Mesenchymal stem cell (in vitro differentiated cells and primary cell): ENCODE measurements around the gene FUS.

Experiments
- DNase-seq: peaks from one replicate; pipeline ENCODE4 v3.0.0-alpha.2; 2013
- H2AFZ ChIP-seq: one replicate; pipeline ENCODE4 v1.6.1; 2013; ENCODE audit warnings: low read depth, mild to moderate bottlenecking, control low read depth, inconsistent platforms, low read length, moderate library complexity
- H2AK5ac ChIP-seq: 2 replicates; pipeline ENCODE4 v1.6.1; 2013; ENCODE audit warnings: low read length, moderate library complexity, mild to moderate bottlenecking, inconsistent platforms; ENCODE audit not compliant: severe bottlenecking
- H2BK120ac ChIP-seq: one replicate; pipeline ENCODE4 v1.6.1; 2013; ENCODE audit warnings: low read depth, mild to moderate bottlenecking, inconsistent platforms, low read length, moderate library complexity
- H2BK12ac ChIP-seq, 2 experiments: one replicate each; pipeline ENCODE4 v1.6.1; 2013; ENCODE audit warnings: inconsistent platforms in 2 of 2, low read length in 2 of 2, mild to moderate bottlenecking in 2 of 2, moderate library complexity in 2 of 2, control low read depth in 1 of 2
- H2BK15ac ChIP-seq: one replicate; pipeline ENCODE4 v1.6.1; 2013; ENCODE audit warnings: mild to moderate bottlenecking, low read depth, inconsistent platforms; ENCODE audit not compliant: poor library complexity, severe bottlenecking
- H2BK5ac ChIP-seq: 2 replicates; pipeline ENCODE4 v1.6.1; 2013; ENCODE audit warnings: low read depth, mild to moderate bottlenecking, low read length, control low read depth, inconsistent platforms; ENCODE audit not compliant: poor library complexity, severe bottlenecking
- H3K14ac ChIP-seq, 2 experiments: one replicate each; pipeline ENCODE4 v1.6.1; 2013; ENCODE audit warnings: inconsistent platforms in 2 of 2, low read length in 2 of 2, control low read depth in 1 of 2, mild to moderate bottlenecking in 1 of 2, moderate library complexity in 1 of 2
- H3K18ac ChIP-seq, 2 experiments: one replicate each; pipeline ENCODE4 v1.6.1; 2013; ENCODE audit warnings: inconsistent platforms in 2 of 2, low read length in 2 of 2, control low read depth in 1 of 2, low read depth in 1 of 2, mild to moderate bottlenecking in 1 of 2
- H3K23ac ChIP-seq, 2 experiments: one replicate each; pipeline ENCODE4 v1.6.1; 2013; ENCODE audit warnings: inconsistent platforms in 2 of 2, low read length in 2 of 2, mild to moderate bottlenecking in 2 of 2, moderate library complexity in 2 of 2, control low read depth in 1 of 2
- H3K27ac ChIP-seq: 2 replicates; pipeline ENCODE4 v1.5.1; 2013; ENCODE audit warnings: mild to moderate bottlenecking, moderate library complexity, low read length, control low read depth, inconsistent platforms; ENCODE audit not compliant: poor library complexity, severe bottlenecking
- H3K27me3 ChIP-seq, 2 experiments: 2 replicates each; pipeline versions ENCODE4 v1.6.1 to v1.7.0; 2013; ENCODE audit warnings: low read length in 2 of 2, mild to moderate bottlenecking in 2 of 2, moderate library complexity in 2 of 2, control low read depth in 1 of 2, inconsistent platforms in 1 of 2; ENCODE audit not compliant: control insufficient read depth in 1 of 2, insufficient read depth in 1 of 2
- H3K36me3 ChIP-seq, 2 experiments: 2 replicates each; pipeline versions ENCODE4 v1.6.1 to v1.7.0; 2013; ENCODE audit warnings: low read length in 2 of 2, control low read depth in 1 of 2, inconsistent platforms in 1 of 2, low read depth in 1 of 2, mild to moderate bottlenecking in 1 of 2; ENCODE audit not compliant: insufficient read depth in 2 of 2, control insufficient read depth in 1 of 2
- H3K4ac ChIP-seq, 2 experiments: one replicate each; pipeline ENCODE4 v1.6.1; 2013; ENCODE audit warnings: inconsistent platforms in 2 of 2, low read length in 2 of 2, mild to moderate bottlenecking in 2 of 2, moderate library complexity in 2 of 2, control low read depth in 1 of 2, low read depth in 1 of 2
- H3K4me1 ChIP-seq: 2 replicates; pipeline ENCODE4 v1.6.1; 2013; ENCODE audit warnings: low read depth, low read length, control low read depth; ENCODE audit not compliant: control insufficient read depth, insufficient read depth
- H3K4me2 ChIP-seq: 2 replicates; pipeline ENCODE4 v1.6.1; 2013; ENCODE audit warnings: low read length, mild to moderate bottlenecking, inconsistent platforms; ENCODE audit not compliant: poor library complexity, severe bottlenecking
- H3K4me3 ChIP-seq, 2 experiments: 2 replicates each; pipeline versions ENCODE4 v1.5.1 to v1.7.0; 2013; ENCODE audit warnings: low read length in 2 of 2, mild to moderate bottlenecking in 2 of 2, control low read depth in 1 of 2, low read depth in 1 of 2; ENCODE audit not compliant: insufficient read depth in 1 of 2
- H3K79me1 ChIP-seq: replicated peaks from 2 replicates; pipeline ENCODE4 v1.6.1; 2013; ENCODE audit warnings: mild to moderate bottlenecking, control low read depth, low read length, inconsistent platforms; ENCODE audit not compliant: poor library complexity, severe bottlenecking
- H3K9ac ChIP-seq: 2 replicates; pipeline ENCODE4 v1.7.0; 2013; ENCODE audit warnings: mild to moderate bottlenecking, low read length, moderate library complexity
- H3K9me3 ChIP-seq: 2 replicates; pipeline ENCODE4 v1.7.0; 2013; ENCODE audit warnings: mild to moderate bottlenecking, low read length; ENCODE audit not compliant: control insufficient read depth
- H4K8ac ChIP-seq: one replicate; pipeline ENCODE4 v1.6.1; 2013; ENCODE audit warnings: inconsistent platforms, mild to moderate bottlenecking, low read length, moderate library complexity
- H4K91ac ChIP-seq: one replicate; pipeline ENCODE4 v1.6.1; 2013; ENCODE audit warnings: mild to moderate bottlenecking, low read length, inconsistent platforms
- WGBS: methylation state at CpG from one replicate; pipeline ENCODE4 v1.1.7; 2013; ENCODE audit warnings: mixed read lengths; 5-methylcytosine and 5-hydroxymethylcytosine counted together

The FUS gene

GRCh38 chr16:31141489-31142108, 38.3 kb upstream of the FUS start:
- Histone ChIP-seq H3K18ac (peak overlapping the region; percentile 59 to 80), H4K91ac (peak overlapping the region; percentile 87), H3K27me3 (peaks cover 10 to 13% of the 10 kb centered on the region in 2 experiments), H2BK120ac (peak overlapping the region; percentile 9), H3K9ac (peak overlapping the region; percentile 83), H3K4me2 (peak overlapping the region; percentile 41), H3K4ac (peak overlapping the region; percentile 3 to 60), H3K4me3 (peak overlapping the region in 1 of 2 experiments; percentile 75), H3K27ac (peak overlapping the region; percentile 66), H2AK5ac (peak overlapping the region; percentile 8), H2BK15ac (peak overlapping the region; percentile 88), H2BK5ac (no peak overlapping the region), H2BK12ac (peak overlapping the region; percentile 44 to 75), H2AFZ (peak overlapping the region; percentile 54), H3K36me3 (no peaks in the 10 kb centered on the region), H3K4me1 (peaks cover 29% of the 10 kb centered on the region), H3K14ac (peak overlapping the region in 1 of 2 experiments; percentile 2), H3K79me1 (no peaks in the 10 kb centered on the region), H3K23ac (no peak overlapping the region), H3K9me3 (no peaks in the 10 kb centered on the region), H4K8ac (peak overlapping the region; percentile 87)
- DNase-seq: peak; percentile 89
- 49% methylated on average over 10 of the region's 10 CpGs for WGBS

- 4% methylated on average over 73 of the region's 89 CpGs for WGBS
- H2AK5ac ChIP-seq: no peak overlapping the region
- H3K14ac ChIP-seq: peak overlapping the region in 1 of 2 experiments; percentile 83
- peak overlapping the region; percentile 45 for H4K91ac ChIP-seq
- peak overlapping the region; percentile 59 to 75 for H3K4me3 ChIP-seq
- H2BK5ac ChIP-seq: no peak overlapping the region
- no peaks in the 10 kb centered on the region for H3K79me1 ChIP-seq
- H2BK12ac ChIP-seq: peak overlapping the region in 1 of 2 experiments; percentile 12
- peak overlapping the region; percentile 64 to 87 for H3K4ac ChIP-seq
- H3K9me3 ChIP-seq: no peaks in the 10 kb centered on the region
- H3K4me2 ChIP-seq: peak overlapping the region; percentile 92
- peak overlapping the region; percentile 83 for H3K9ac ChIP-seq
- peaks cover 18 to 21% of the 10 kb centered on the region in 2 experiments for H3K27me3 ChIP-seq
- peaks cover 29% of the 10 kb centered on the region for H3K4me1 ChIP-seq
- peak overlapping the region; percentile 87 for H2BK120ac ChIP-seq
- peak overlapping the region; percentile 92 for H2BK15ac ChIP-seq
- peak; percentile 98 for DNase-seq
- H3K27ac ChIP-seq: peak overlapping the region; percentile 66
- no peaks in the 10 kb centered on the region for H3K36me3 ChIP-seq
- H4K8ac ChIP-seq: peak overlapping the region; percentile 88
- H2AFZ ChIP-seq: peak overlapping the region; percentile 99
- peak overlapping the region; percentile 80 to 94 for H3K18ac ChIP-seq
- peak overlapping the region in 1 of 2 experiments; percentile 79 for H3K23ac ChIP-seq
Observed at GRCh38 chr16:31142109-31143010, 37.6 kb upstream of the FUS start.

- peak overlapping the region; percentile 55 for H3K9ac ChIP-seq
- peak overlapping the region; percentile 92 for H3K4me2 ChIP-seq
- no peak overlapping the region for H2BK5ac ChIP-seq
- H3K27me3 ChIP-seq: peaks cover 26 to 29% of the 10 kb centered on the region in 2 experiments
- WGBS: 86% methylated on average over 11 of the region's 22 CpGs
- no peak overlapping the region for H2BK120ac ChIP-seq
- H3K4me3 ChIP-seq: peak overlapping the region; percentile 59 to 71
- no peak overlapping the region for H3K14ac ChIP-seq
- H2AK5ac ChIP-seq: no peak overlapping the region
- DNase-seq: no peak
- peak overlapping the region; percentile 64 to 87 for H3K4ac ChIP-seq
- peak overlapping the region; percentile 92 for H2BK15ac ChIP-seq
- no peaks in the 10 kb centered on the region for H3K9me3 ChIP-seq
- peaks cover 30% of the 10 kb centered on the region for H3K4me1 ChIP-seq
- H4K8ac ChIP-seq: peak overlapping the region; percentile 88
- peak overlapping the region in 1 of 2 experiments; percentile 43 for H2BK12ac ChIP-seq
- peak overlapping the region; percentile 45 for H4K91ac ChIP-seq
- no peak overlapping the region for H3K23ac ChIP-seq
- no peaks in the 10 kb centered on the region for H3K36me3 ChIP-seq
- H3K79me1 ChIP-seq: no peaks in the 10 kb centered on the region
- peak overlapping the region; percentile 99 for H2AFZ ChIP-seq
- peak overlapping the region; percentile 74 to 94 for H3K18ac ChIP-seq
- no peak overlapping the region for H3K27ac ChIP-seq
Observed at GRCh38 chr16:31143011-31143693, 36.8 kb upstream of the FUS start.
